ENCODE results near the gene VAX1.

GRCh38 chr10:117184296-117184695 lies 46.2 kb upstream of the VAX1 start:
- TF ChIP-seq CTCF (IDR thresholded peaks at IDR 0.05; ENCODE audit: low read length) (no peak), EZH2 (IDR thresholded peaks at IDR 0.05; ENCODE audit: borderline replicate concordance, low read length) (no peak)
